ENCODE data around the gene LAMTOR3. TPM values are rescaled to one million over a fixed set of nuclear protein-coding genes. Genes with fewer than 3 reads are reported as not detected.

LAMTOR3 gene
- polyA plus RNA-seq, 4 donors: 48.9 to 96.6 (median 76.9) TPM

GRCh38 chr4:99915449-99915848 lies 21.2 kb upstream of the LAMTOR3 start:
- Histone ChIP-seq H3K36me3 (ENCODE audit: control insufficient read depth in 3 of 3, insufficient read depth in 2 of 3, low read depth in 1 of 3, low read length in 3 of 3) (peaks cover 0 to 9% (median 0%) of the 10 kb centered on the region in 3 donors), H3K9me3 (ENCODE audit: control insufficient read depth in 2 of 2, insufficient read depth in 1 of 2, low read depth in 1 of 2, low read length in 1 of 2) (peaks cover 0 to 15% of the 10 kb centered on the region in 2 donors), H3K4me3 (ENCODE audit: low read depth in 1 of 3, low read length in 3 of 3) (no peak overlapping the region), H3K27me3 (ENCODE audit: control insufficient read depth in 3 of 3, insufficient read depth in 3 of 3, low read length in 3 of 3) (no peaks in the 10 kb centered on the region), H3K4me1 (ENCODE audit: control insufficient read depth in 3 of 3, insufficient read depth in 2 of 3, low read depth in 1 of 3, low read length in 2 of 3) (peaks cover 0 to 4% (median 3%) of the 10 kb centered on the region in 3 donors), H3K27ac (ENCODE audit: low read depth in 1 of 3, low read length in 2 of 3) (no peak overlapping the region)
- WGBS, 3 donors: 81 to 92% (median 83%) methylated on average over 2 of the region's 2 CpGs
- DNase-seq (no peak), FAIRE-seq (no peak)

- H3K4me1 ChIP-seq (ENCODE audit: control insufficient read depth in 3 of 3, insufficient read depth in 2 of 3, low read depth in 1 of 3, low read length in 2 of 3): peaks cover 3 to 9% (median 5%) of the 10 kb centered on the region in 3 donors
- 95 to 97% (median 96%) methylated on average over 16 of the region's 16 CpGs for WGBS, 3 donors
- peak overlapping the region in 1 of 3 donors; percentile 98 for H3K4me3 ChIP-seq (ENCODE audit: low read depth in 1 of 3, low read length in 3 of 3)
- H3K27me3 ChIP-seq (ENCODE audit: control insufficient read depth in 3 of 3, insufficient read depth in 3 of 3, low read length in 3 of 3): no peaks in the 10 kb centered on the region
- H3K27ac ChIP-seq (ENCODE audit: low read depth in 1 of 3, low read length in 2 of 3): peak overlapping the region; percentile 62 to 86 (median 63)
- FAIRE-seq (no peak), DNase-seq (no peak)
- H3K36me3 ChIP-seq (ENCODE audit: control insufficient read depth in 3 of 3, insufficient read depth in 2 of 3, low read depth in 1 of 3, low read length in 3 of 3): no peaks in the 10 kb centered on the region
- no peaks in the 10 kb centered on the region for H3K9me3 ChIP-seq (ENCODE audit: control insufficient read depth in 2 of 2, insufficient read depth in 1 of 2, low read depth in 1 of 2, low read length in 1 of 2)
Observed at GRCh38 chr4:99894998-99895397, 771 bp upstream of the LAMTOR3 start.

DNA sequence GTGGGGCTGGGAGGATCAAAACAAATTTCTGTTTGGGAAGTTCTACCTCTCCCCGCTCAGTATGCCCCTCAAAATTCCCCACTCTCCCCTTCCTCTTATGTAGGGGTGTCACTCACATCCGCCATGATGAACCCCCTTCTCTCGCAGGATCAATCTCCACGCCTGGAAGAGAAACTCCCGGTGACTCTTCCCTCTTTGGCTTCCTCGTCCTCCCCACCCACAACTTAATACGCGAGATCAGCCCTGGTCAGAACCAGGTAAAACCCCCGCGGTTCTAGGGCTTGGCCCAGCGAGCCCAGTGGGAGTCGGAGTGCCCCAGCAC lies 427 bp downstream of the LAMTOR3 start:
- FAIRE-seq: no peak

DNA sequence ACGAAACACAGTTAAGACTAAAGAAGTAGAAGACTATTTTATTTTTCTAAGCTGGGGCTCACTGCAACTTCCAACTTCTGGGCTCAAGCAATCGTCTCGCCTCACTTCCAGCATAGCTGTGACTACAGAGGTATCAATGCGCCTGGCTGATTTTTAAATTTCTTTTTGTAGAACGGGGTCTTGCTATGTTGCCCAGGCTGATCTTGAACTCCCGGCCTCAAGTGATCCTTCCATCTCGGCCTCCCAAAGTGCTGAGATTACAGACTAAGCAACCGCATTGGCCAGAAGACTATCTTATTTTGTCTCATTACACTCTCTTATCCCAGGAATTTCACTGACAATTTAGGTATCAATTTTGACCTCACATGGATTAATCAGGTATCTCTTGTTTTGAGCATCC lies 1.2 kb downstream of the LAMTOR3 start:
- FAIRE-seq: no peak
- peak overlapping the region in 1 of 3 donors; percentile 16 for H3K27ac ChIP-seq (ENCODE audit: low read depth in 1 of 3, low read length in 2 of 3)

More for the DNA sequence above, 427 bp downstream of the LAMTOR3 start:
- Histone ChIP-seq H3K4me3 (ENCODE audit: low read depth in 1 of 3, low read length in 3 of 3) (peak overlapping the region; percentile 73 to 98 (median 75)), H3K27me3 (ENCODE audit: control insufficient read depth in 3 of 3, insufficient read depth in 3 of 3, low read length in 3 of 3) (no peaks in the 10 kb centered on the region), H3K27ac (ENCODE audit: low read depth in 1 of 3, low read length in 2 of 3) (peak overlapping the region; percentile 74 to 94 (median 93)), H3K9me3 (ENCODE audit: control insufficient read depth in 2 of 2, insufficient read depth in 1 of 2, low read depth in 1 of 2, low read length in 1 of 2) (no peaks in the 10 kb centered on the region), H3K4me1 (ENCODE audit: control insufficient read depth in 3 of 3, insufficient read depth in 2 of 3, low read depth in 1 of 3, low read length in 2 of 3) (peaks cover 3 to 9% (median 5%) of the 10 kb centered on the region in 3 donors), H3K36me3 (ENCODE audit: control insufficient read depth in 3 of 3, insufficient read depth in 2 of 3, low read depth in 1 of 3, low read length in 3 of 3) (peaks cover 0 to 2% (median 2%) of the 10 kb centered on the region in 3 donors)
- DNase-seq: no peak
- 1 to 2% (median 2%) methylated on average over 12 of the region's 12 CpGs for WGBS, 3 donors

DNA sequence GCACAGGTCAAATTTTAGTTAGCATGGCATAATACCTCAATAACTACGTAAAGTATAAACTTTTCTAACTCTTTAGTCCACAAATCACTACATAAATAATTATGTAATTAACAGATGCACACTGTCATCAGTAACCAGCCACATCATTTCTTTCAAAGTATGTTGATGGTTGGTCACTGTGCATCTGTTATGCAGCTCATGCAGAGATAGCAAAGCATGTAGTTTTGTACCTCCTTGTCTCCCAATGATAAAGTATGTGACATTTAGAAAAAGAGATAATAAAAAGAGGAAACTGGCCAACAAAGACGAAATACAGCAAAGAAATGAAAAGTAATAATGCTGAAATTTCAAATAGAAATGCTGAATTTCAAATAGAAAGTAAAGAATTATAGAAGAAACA lies 2.9 kb downstream of the LAMTOR3 start:
- Histone ChIP-seq H3K4me3 (ENCODE audit: low read depth in 1 of 3, low read length in 3 of 3) (no peak overlapping the region), H3K36me3 (ENCODE audit: control insufficient read depth in 3 of 3, insufficient read depth in 2 of 3, low read depth in 1 of 3, low read length in 3 of 3) (peaks cover 0 to 4% (median 2%) of the 10 kb centered on the region in 3 donors), H3K27ac (ENCODE audit: low read depth in 1 of 3, low read length in 2 of 3) (no peak overlapping the region), H3K27me3 (ENCODE audit: control insufficient read depth in 3 of 3, insufficient read depth in 3 of 3, low read length in 3 of 3) (no peaks in the 10 kb centered on the region), H3K4me1 (ENCODE audit: control insufficient read depth in 3 of 3, insufficient read depth in 2 of 3, low read depth in 1 of 3, low read length in 2 of 3) (peaks cover 3 to 9% (median 5%) of the 10 kb centered on the region in 3 donors), H3K9me3 (ENCODE audit: control insufficient read depth in 2 of 2, insufficient read depth in 1 of 2, low read depth in 1 of 2, low read length in 1 of 2) (no peaks in the 10 kb centered on the region)
- WGBS, 3 donors: 78 to 82% (median 79%) methylated on average over 2 of the region's 2 CpGs
- DNase-seq (no peak), FAIRE-seq (no peak)

More for the DNA sequence above, 1.2 kb downstream of the LAMTOR3 start:
- Histone ChIP-seq H3K27me3 (ENCODE audit: control insufficient read depth in 3 of 3, insufficient read depth in 3 of 3, low read length in 3 of 3) (no peaks in the 10 kb centered on the region), H3K4me1 (ENCODE audit: control insufficient read depth in 3 of 3, insufficient read depth in 2 of 3, low read depth in 1 of 3, low read length in 2 of 3) (peaks cover 3 to 9% (median 5%) of the 10 kb centered on the region in 3 donors), H3K9me3 (ENCODE audit: control insufficient read depth in 2 of 2, insufficient read depth in 1 of 2, low read depth in 1 of 2, low read length in 1 of 2) (no peaks in the 10 kb centered on the region), H3K36me3 (ENCODE audit: control insufficient read depth in 3 of 3, insufficient read depth in 2 of 3, low read depth in 1 of 3, low read length in 3 of 3) (peaks cover 0 to 4% (median 2%) of the 10 kb centered on the region in 3 donors), H3K4me3 (ENCODE audit: low read depth in 1 of 3, low read length in 3 of 3) (peak overlapping the region in 2 of 3 donors; percentile 73 to 98)
- WGBS, 3 donors: 94 to 96% (median 95%) methylated on average over 8 of the region's 8 CpGs
- DNase-seq: no peak

GRCh38 chr4:99887837-99888236 lies 6.4 kb downstream of the LAMTOR3 start:
- Histone ChIP-seq H3K4me1 (ENCODE audit: control insufficient read depth in 3 of 3, insufficient read depth in 2 of 3, low read depth in 1 of 3, low read length in 2 of 3) (no peaks in the 10 kb centered on the region), H3K4me3 (ENCODE audit: low read depth in 1 of 3, low read length in 3 of 3) (no peak overlapping the region), H3K9me3 (ENCODE audit: control insufficient read depth in 2 of 2, insufficient read depth in 1 of 2, low read depth in 1 of 2, low read length in 1 of 2) (no peaks in the 10 kb centered on the region), H3K27me3 (ENCODE audit: control insufficient read depth in 3 of 3, insufficient read depth in 3 of 3, low read length in 3 of 3) (no peaks in the 10 kb centered on the region), H3K36me3 (ENCODE audit: control insufficient read depth in 3 of 3, insufficient read depth in 2 of 3, low read depth in 1 of 3, low read length in 3 of 3) (peaks cover 0 to 9% (median 2%) of the 10 kb centered on the region in 3 donors), H3K27ac (ENCODE audit: low read depth in 1 of 3, low read length in 2 of 3) (no peak overlapping the region)
- no peak for DNase-seq
- WGBS, 3 donors: 76 to 85% (median 78%) methylated on average over 5 of the region's 5 CpGs
- FAIRE-seq: no peak

DNA sequence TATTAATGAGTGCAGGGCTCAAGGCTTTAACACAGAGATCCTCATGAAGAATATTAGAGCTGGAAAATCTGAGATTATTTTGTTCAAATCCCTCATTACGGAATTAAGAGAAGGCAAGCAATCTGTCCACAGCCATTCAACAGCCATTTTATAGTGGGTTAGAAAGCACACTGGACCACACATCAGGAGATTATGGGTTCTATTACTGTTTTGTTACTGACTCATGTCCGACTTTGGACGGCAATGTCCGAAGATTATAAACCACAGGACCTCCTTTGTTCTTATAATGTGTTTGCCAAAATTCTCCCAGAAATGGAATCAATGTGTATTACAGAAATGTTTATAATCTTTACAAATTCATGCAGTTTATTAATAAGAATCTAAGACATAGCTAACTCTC lies 8.1 kb downstream of the LAMTOR3 start:
- Histone ChIP-seq H3K36me3 (ENCODE audit: control insufficient read depth in 3 of 3, insufficient read depth in 2 of 3, low read depth in 1 of 3, low read length in 3 of 3) (peaks cover 0 to 9% (median 3%) of the 10 kb centered on the region in 3 donors), H3K27ac (ENCODE audit: low read depth in 1 of 3, low read length in 2 of 3) (no peak overlapping the region), H3K4me1 (ENCODE audit: control insufficient read depth in 3 of 3, insufficient read depth in 2 of 3, low read depth in 1 of 3, low read length in 2 of 3) (no peaks in the 10 kb centered on the region), H3K27me3 (ENCODE audit: control insufficient read depth in 3 of 3, insufficient read depth in 3 of 3, low read length in 3 of 3) (no peaks in the 10 kb centered on the region), H3K9me3 (ENCODE audit: control insufficient read depth in 2 of 2, insufficient read depth in 1 of 2, low read depth in 1 of 2, low read length in 1 of 2) (no peaks in the 10 kb centered on the region), H3K4me3 (ENCODE audit: low read depth in 1 of 3, low read length in 3 of 3) (no peak overlapping the region)
- FAIRE-seq: no peak
- no peak for DNase-seq
- 87 to 90% (median 88%) methylated on average over 4 of the region's 4 CpGs for WGBS, 3 donors

GRCh38 chr4:99885687-99886086 lies 8.5 kb downstream of the LAMTOR3 start:
- DNase-seq (no peak), FAIRE-seq (no peak)
- Histone ChIP-seq H3K27ac (ENCODE audit: low read depth in 1 of 3, low read length in 2 of 3) (no peak overlapping the region), H3K27me3 (ENCODE audit: control insufficient read depth in 3 of 3, insufficient read depth in 3 of 3, low read length in 3 of 3) (no peaks in the 10 kb centered on the region), H3K9me3 (ENCODE audit: control insufficient read depth in 2 of 2, insufficient read depth in 1 of 2, low read depth in 1 of 2, low read length in 1 of 2) (no peaks in the 10 kb centered on the region), H3K4me1 (ENCODE audit: control insufficient read depth in 3 of 3, insufficient read depth in 2 of 3, low read depth in 1 of 3, low read length in 2 of 3) (no peaks in the 10 kb centered on the region), H3K4me3 (ENCODE audit: low read depth in 1 of 3, low read length in 3 of 3) (no peak overlapping the region), H3K36me3 (ENCODE audit: control insufficient read depth in 3 of 3, insufficient read depth in 2 of 3, low read depth in 1 of 3, low read length in 3 of 3) (peaks cover 2 to 11% (median 3%) of the 10 kb centered on the region in 3 donors)

DNA sequence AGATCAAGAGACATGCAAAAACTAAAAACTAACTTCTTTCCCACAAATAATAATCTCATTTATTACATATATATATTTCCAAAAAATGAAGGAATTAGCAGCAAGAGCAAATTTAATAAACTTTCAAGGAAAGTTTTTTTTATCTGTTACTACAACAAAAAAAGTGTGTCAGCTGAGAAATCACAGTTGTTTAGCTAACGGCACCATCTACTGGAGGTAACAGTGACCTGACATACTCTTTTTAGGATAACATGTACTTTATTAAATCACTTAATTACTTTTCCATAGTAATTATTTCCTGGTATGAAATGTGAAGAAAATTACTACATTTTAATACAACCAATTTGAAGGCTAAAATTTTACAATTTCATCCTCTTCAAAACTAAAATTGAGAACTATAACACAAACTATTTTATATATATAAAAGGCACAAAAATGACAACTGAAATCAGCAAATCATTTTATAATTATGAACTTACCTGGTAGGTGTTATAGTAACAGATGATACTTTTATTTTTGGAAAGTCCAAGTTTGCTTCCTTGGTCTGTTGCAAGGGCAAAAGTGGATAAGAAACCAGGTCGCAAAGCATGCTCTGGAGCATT lies 9.1 kb downstream of the LAMTOR3 start:
- Histone ChIP-seq H3K27me3 (ENCODE audit: control insufficient read depth in 3 of 3, insufficient read depth in 3 of 3, low read length in 3 of 3) (no peaks in the 10 kb centered on the region), H3K36me3 (ENCODE audit: control insufficient read depth in 3 of 3, insufficient read depth in 2 of 3, low read depth in 1 of 3, low read length in 3 of 3) (peaks cover 6 to 15% (median 7%) of the 10 kb centered on the region in 3 donors), H3K9me3 (ENCODE audit: control insufficient read depth in 2 of 2, insufficient read depth in 1 of 2, low read depth in 1 of 2, low read length in 1 of 2) (no peaks in the 10 kb centered on the region), H3K27ac (ENCODE audit: low read depth in 1 of 3, low read length in 2 of 3) (no peak overlapping the region), H3K4me3 (ENCODE audit: low read depth in 1 of 3, low read length in 3 of 3) (no peak overlapping the region), H3K4me1 (ENCODE audit: control insufficient read depth in 3 of 3, insufficient read depth in 2 of 3, low read depth in 1 of 3, low read length in 2 of 3) (no peaks in the 10 kb centered on the region)
- 60 to 71% (median 62%) methylated on average over 2 of the region's 2 CpGs for WGBS, 3 donors
- FAIRE-seq (peak; percentile 33), DNase-seq (peak; percentile 14 to 35)

Data from small intestine (tissue), 7 donors.